ENCODE results near the gene SYK.

The SYK gene

GRCh38 chr9:90943341-90943740 is 141.7 kb downstream of the SYK start:
- DNase-seq (ENCODE audit: low read depth in 2 of 2) = no peak

- no peak for DNase-seq (ENCODE audit: low read depth in 2 of 2)
Measured at GRCh38 chr9:90945336-90945735, 143.7 kb downstream of the SYK start.

GRCh38 chr9:90946982-90947381 is 145.4 kb downstream of the SYK start:
- DNase-seq (ENCODE audit: low read depth in 2 of 2) = no peak

Measured in stimulated activated CD8-positive, alpha-beta memory T cell treated with anti-CD3 and anti-CD28 coated beads, Interleukin-15, amount 100 ng/mL, for 4 hours (primary cell).